Activated CD4-positive, alpha-beta T cell treated with anti-CD3 and anti-CD28 coated beads for 24 hours (primary cell): Measurements from ENCODE around the gene SPATA12.

Experiments
- DNase-seq, 2 donors: peaks; one replicate each; pipeline ENCODE4 v3.0.0-alpha.2; 2020; ENCODE audit warnings: low read depth in 2 of 2

The SPATA12 gene

GRCh38 chr3:57060089-57060821, at the start of gene SPATA12:
Gene SPATA12 (plus strand): TSS chr3:57060664. CDS start chr3:57073695, 13,031 bp downstream.
- DNase-seq: no peak

GRCh38 chr3:57011022-57011421, 49.4 kb upstream of the SPATA12 start:
- DNase-seq: no peak

GRCh38 chr3:57012847-57013246, 47.6 kb upstream of the SPATA12 start:
- no peak for DNase-seq

- DNase-seq: no peak
Observed at GRCh38 chr3:57015350-57015729, 45.1 kb upstream of the SPATA12 start.

GRCh38 chr3:57015912-57016311, 44.6 kb upstream of the SPATA12 start:
- no peak for DNase-seq

- no peak for DNase-seq
Observed at GRCh38 chr3:57017459-57017845, 43.0 kb upstream of the SPATA12 start.

GRCh38 chr3:57018246-57018645, 42.2 kb upstream of the SPATA12 start:
- no peak for DNase-seq

- DNase-seq: no peak
Observed at GRCh38 chr3:57019057-57019456, 41.4 kb upstream of the SPATA12 start.

- no peak for DNase-seq
Observed at GRCh38 chr3:57025237-57025636, 35.2 kb upstream of the SPATA12 start.

- no peak for DNase-seq
Observed at GRCh38 chr3:57026944-57027343, 33.5 kb upstream of the SPATA12 start.

GRCh38 chr3:57029383-57029782, 31.1 kb upstream of the SPATA12 start:
- no peak for DNase-seq

GRCh38 chr3:57029924-57030323, 30.5 kb upstream of the SPATA12 start:
- DNase-seq: no peak

- no peak for DNase-seq
Observed at GRCh38 chr3:57030721-57031120, 29.7 kb upstream of the SPATA12 start.

- no peak for DNase-seq
Observed at GRCh38 chr3:57031631-57032541, 28.6 kb upstream of the SPATA12 start.

- DNase-seq: no peak
Observed at GRCh38 chr3:57036952-57037351, 23.5 kb upstream of the SPATA12 start.

- DNase-seq: no peak
Observed at GRCh38 chr3:57038466-57039164, 21.8 kb upstream of the SPATA12 start.

GRCh38 chr3:57041674-57042073, 18.8 kb upstream of the SPATA12 start:
- DNase-seq: no peak

GRCh38 chr3:57043518-57043917, 16.9 kb upstream of the SPATA12 start:
- DNase-seq: no peak

- no peak for DNase-seq
Observed at GRCh38 chr3:57046101-57046765, 14.2 kb upstream of the SPATA12 start.

- DNase-seq: no peak
Observed at GRCh38 chr3:57048052-57048671, 12.3 kb upstream of the SPATA12 start.

- DNase-seq: no peak
Observed at GRCh38 chr3:57048728-57049127, 11.7 kb upstream of the SPATA12 start.
